ENCODE results near the gene ZNF503.

ZNF503 gene

GRCh38 chr10:75351637-75352036 lies 49.9 kb downstream of the ZNF503 start:
- no peaks in the 10 kb centered on the region for H3K4me1 ChIP-seq (ENCODE audit: control insufficient read depth, insufficient read depth, low read length)
- no peak overlapping the region for H3K9ac ChIP-seq (ENCODE audit: low read length)
- no peak overlapping the region for H3K4me3 ChIP-seq (ENCODE audit: low read length)
- no peaks in the 10 kb centered on the region for H3K9me3 ChIP-seq (ENCODE audit: control insufficient read depth, low read length)
- no peaks in the 10 kb centered on the region for H3K36me3 ChIP-seq (ENCODE audit: control insufficient read depth, insufficient read depth, low read length)
- no peaks in the 10 kb centered on the region for H3K27me3 ChIP-seq (ENCODE audit: control insufficient read depth, insufficient read depth, low read length)

DNA sequence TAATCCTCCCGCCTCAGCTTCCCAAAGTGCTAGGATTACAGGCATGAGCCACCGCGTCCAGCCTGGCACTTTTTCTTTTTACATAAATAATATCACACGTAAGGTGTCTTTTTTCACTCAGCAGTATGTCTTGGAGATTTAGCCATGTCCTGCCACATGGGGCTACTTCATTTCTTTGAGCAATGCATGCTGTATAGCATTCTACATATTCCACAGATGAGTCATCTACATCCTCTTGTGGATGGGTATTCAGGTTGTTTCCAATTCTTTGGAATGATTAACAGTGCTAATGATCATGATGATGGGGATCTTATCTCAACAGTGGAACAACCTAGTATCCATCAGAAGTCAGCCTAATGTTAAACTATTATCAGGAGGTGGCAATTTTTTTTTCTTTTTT lies 50.8 kb downstream of the ZNF503 start:
- no peak overlapping the region for H3K9ac ChIP-seq (ENCODE audit: low read length)
- H3K27me3 ChIP-seq (ENCODE audit: control insufficient read depth, insufficient read depth, low read length) = no peaks in the 10 kb centered on the region
- H3K4me1 ChIP-seq (ENCODE audit: control insufficient read depth, insufficient read depth, low read length) = no peaks in the 10 kb centered on the region
- H3K4me3 ChIP-seq (ENCODE audit: low read length) = no peak overlapping the region
- H3K9me3 ChIP-seq (ENCODE audit: control insufficient read depth, low read length) = no peaks in the 10 kb centered on the region
- H3K36me3 ChIP-seq (ENCODE audit: control insufficient read depth, insufficient read depth, low read length) = no peaks in the 10 kb centered on the region

All from mucosa of stomach (tissue), 1 donor.